HepG2 (cell line): ENCODE data around the gene ASCC2. TPM values are rescaled to one million over a fixed set of nuclear protein-coding genes. Genes with fewer than 3 reads are reported as not detected.
A peak's percentile ranks its signal among the peaks of the same experiment; 100 is the strongest.

Source experiments
- ARID4A ChIP-seq: sonication (generic); formaldehyde crosslinking; IDR thresholded peaks from 2 replicates; pipeline ENCODE4 v1.5.0; 2020; ENCODE audit warnings: mild to moderate bottlenecking, missing genetic modification reagents, borderline replicate concordance
- GATAD1 ChIP-seq: IDR thresholded peaks from 2 replicates; pipeline ENCODE4 v1.6.1; 2016; ENCODE audit warnings: missing genetic modification reagents, missing compliant biosample characterization
- HNF4A ChIP-seq: sonication (generic); formaldehyde crosslinking; IDR thresholded peaks from 2 replicates; pipeline ENCODE4 v1.4.0; 2020; ENCODE audit warnings: missing genetic modification reagents
- IRF9 ChIP-seq: sonication (generic); formaldehyde crosslinking; IDR thresholded peaks from 2 replicates; pipeline ENCODE4 v1.8.0; 2022; ENCODE audit warnings: missing genetic modification reagents, mild to moderate bottlenecking, borderline replicate concordance
- ISL2 ChIP-seq: sonication (generic); formaldehyde crosslinking; IDR thresholded peaks from 2 replicates; pipeline ENCODE4 v1.5.0; 2020; ENCODE audit warnings: missing genetic modification reagents
- SYNCRIP ChIP-seq: fragments of 200-400 bp; formaldehyde crosslinking; IDR thresholded peaks from 2 replicates; pipeline ENCODE4 v1.6.1; 2018; ENCODE audit warnings: mild to moderate bottlenecking, low read depth, low read length; ENCODE audit not compliant: insufficient read depth
- ZBTB38 ChIP-seq: sonication (generic); formaldehyde crosslinking; IDR thresholded peaks from 2 replicates; pipeline ENCODE4 v1.5.1; 2020; ENCODE audit warnings: mild to moderate bottlenecking, missing genetic modification reagents
- ZNF772 ChIP-seq: sonication (generic); formaldehyde crosslinking; IDR thresholded peaks from 2 replicates; pipeline ENCODE4 v1.5.0; 2020; ENCODE audit warnings: mild to moderate bottlenecking, missing genetic modification reagents
- ZXDC ChIP-seq: sonication (generic); formaldehyde crosslinking; IDR thresholded peaks from 2 replicates; pipeline ENCODE4 v1.5.0; 2020; ENCODE audit warnings: mild to moderate bottlenecking, missing genetic modification reagents
- polyA plus RNA-seq, 8 experiments: library from polyadenylated mRNA; depleted of rRNA in 3 of 8; stranded (reverse) in 7 of 8; unstranded in 1 of 8; fragments of >200 nt; fragmentation: Illumina TruSeq in 4 of 8; extraction: Trizol in 4 of 8; gene quantifications; 2 replicates each; pipeline versions ENCODE4 v1.2.1 to v1.2.3, GENCODE V29; 2011 to 2016; ENCODE audit warnings: low read depth in 4 of 8, missing spikeins in 1 of 8, mixed read lengths in 1 of 8; ENCODE audit not compliant: insufficient read depth in 1 of 8
- total RNA-seq, 5 experiments: library from RNA; depleted of rRNA; stranded (reverse); fragments of >200 nt; fragmentation: Illumina TruSeq; extraction: Trizol; gene quantifications; 2 replicates each; pipeline ENCODE4 v1.2.3, GENCODE V29; 2016; ENCODE audit warnings: low read depth in 1 of 5
- TF ChIP-seq, protein P1 (sequence below), 2 experiments: fragments of 450-650 bp in 1 of 2; sonication (generic) in 1 of 2; formaldehyde crosslinking in 1 of 2; IDR thresholded peaks; 2 replicates each; pipeline versions ENCODE4 v1.6.1 to v1.8.0; 2016 to 2022; ENCODE audit warnings: antibody characterized with exemption in 1 of 2, mild to moderate bottlenecking in 1 of 2, missing genetic modification reagents in 1 of 2

The ASCC2 gene
- total and polyA plus RNA-seq, 2 of the 13 experiments (the other 11 are each of a cell fraction or from before 2014, with no cell fraction given): 26.2 to 26.3 TPM

GRCh38 chr22:29883045-29883774, 45.1 kb upstream of the ASCC2 start, which contains the start of gene MTMR3 (continued):
- TF ChIP-seq, protein P1, sequence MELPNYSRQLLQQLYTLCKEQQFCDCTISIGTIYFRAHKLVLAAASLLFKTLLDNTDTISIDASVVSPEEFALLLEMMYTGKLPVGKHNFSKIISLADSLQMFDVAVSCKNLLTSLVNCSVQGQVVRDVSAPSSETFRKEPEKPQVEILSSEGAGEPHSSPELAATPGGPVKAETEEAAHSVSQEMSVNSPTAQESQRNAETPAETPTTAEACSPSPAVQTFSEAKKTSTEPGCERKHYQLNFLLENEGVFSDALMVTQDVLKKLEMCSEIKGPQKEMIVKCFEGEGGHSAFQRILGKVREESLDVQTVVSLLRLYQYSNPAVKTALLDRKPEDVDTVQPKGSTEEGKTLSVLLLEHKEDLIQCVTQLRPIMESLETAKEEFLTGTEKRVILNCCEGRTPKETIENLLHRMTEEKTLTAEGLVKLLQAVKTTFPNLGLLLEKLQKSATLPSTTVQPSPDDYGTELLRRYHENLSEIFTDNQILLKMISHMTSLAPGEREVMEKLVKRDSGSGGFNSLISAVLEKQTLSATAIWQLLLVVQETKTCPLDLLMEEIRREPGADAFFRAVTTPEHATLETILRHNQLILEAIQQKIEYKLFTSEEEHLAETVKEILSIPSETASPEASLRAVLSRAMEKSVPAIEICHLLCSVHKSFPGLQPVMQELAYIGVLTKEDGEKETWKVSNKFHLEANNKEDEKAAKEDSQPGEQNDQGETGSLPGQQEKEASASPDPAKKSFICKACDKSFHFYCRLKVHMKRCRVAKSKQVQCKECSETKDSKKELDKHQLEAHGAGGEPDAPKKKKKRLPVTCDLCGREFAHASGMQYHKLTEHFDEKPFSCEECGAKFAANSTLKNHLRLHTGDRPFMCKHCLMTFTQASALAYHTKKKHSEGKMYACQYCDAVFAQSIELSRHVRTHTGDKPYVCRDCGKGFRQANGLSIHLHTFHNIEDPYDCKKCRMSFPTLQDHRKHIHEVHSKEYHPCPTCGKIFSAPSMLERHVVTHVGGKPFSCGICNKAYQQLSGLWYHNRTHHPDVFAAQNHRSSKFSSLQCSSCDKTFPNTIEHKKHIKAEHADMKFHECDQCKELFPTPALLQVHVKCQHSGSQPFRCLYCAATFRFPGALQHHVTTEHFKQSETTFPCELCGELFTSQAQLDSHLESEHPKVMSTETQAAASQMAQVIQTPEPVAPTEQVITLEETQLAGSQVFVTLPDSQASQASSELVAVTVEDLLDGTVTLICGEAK (IDR thresholded peaks at IDR 0.05): no peak
- TF ChIP-seq, protein P1 (CRISPR knock-in tag; IDR thresholded peaks at IDR 0.05): no peak
- TF ChIP-seq ARID4A (CRISPR knock-in tag) (peak; percentile 89), HNF4A (CRISPR knock-in tag) (no peak), SYNCRIP (no peak), GATAD1 (CRISPR knock-in tag) (no peak), ZNF772 (CRISPR knock-in tag) (peak; percentile 68), IRF9 (CRISPR knock-in tag) (peak; percentile 68; the same call in 1 of the 2 replicates), ZBTB38 (CRISPR knock-in tag) (peak; percentile 65), ISL2 (CRISPR knock-in tag) (peak; percentile 20; the same call in 1 of the 2 replicates), ZXDC (no peak)
